MCF 10A (cell line): ENCODE results near the gene ARHGAP19. TPM values are rescaled to one million over a fixed set of nuclear protein-coding genes. Genes with fewer than 3 reads are reported as not detected.

Experiments used
- Bru-seq: library from RNA; stranded (reverse); fragments of 400-500 nt; gene quantifications from one replicate; lab custom pipeline; 2021; lab: Mats Ljungman, UMichigan
- BruChase-seq, 2 experiments: library from RNA; stranded (reverse); fragments of 400-500 nt; gene quantifications; one replicate each; lab custom pipeline; 2021; lab: Mats Ljungman, UMichigan
- BruUV-seq: library from RNA; stranded (reverse); fragments of 400-500 nt; replicated peaks from 2 replicates; lab custom pipeline; 2021; lab: Mats Ljungman, UMichigan
- CTCF ChIA-PET: fragments of 300-600 bp; sonication (Branson Sonifier 250); formaldehyde crosslinking; extraction: SDS; loops from one replicate; lab custom pipeline; 2021; ENCODE audit warnings: antibody characterized with exemption, inconsistent platforms; lab: Yijun Ruan, JAX
- POLR2A ChIA-PET: fragments of 300-600, 350-650 bp; sonication (Branson Sonifier 250); formaldehyde crosslinking; extraction: SDS; loops from one replicate; lab custom pipeline; 2020; ENCODE audit warnings: antibody characterized with exemption, inconsistent platforms; lab: Yijun Ruan, JAX
- DNase-seq: peaks from one replicate; pipeline ENCODE4 v3.0.0-alpha.2; 2018; ENCODE audit not compliant: unreplicated experiment
- H3K27ac Mint-ChIP-seq: one replicate; pipeline ENCODE4 v1.8.0; 2022; ENCODE audit warnings: mild to moderate bottlenecking, low read depth, mixed read lengths; ENCODE audit not compliant: unreplicated experiment
- H3K27me3 Mint-ChIP-seq: one replicate; pipeline ENCODE4 v1.8.0; 2022; ENCODE audit warnings: mixed read lengths; ENCODE audit not compliant: insufficient read depth, unreplicated experiment
- H3K36me3 Mint-ChIP-seq: one replicate; pipeline ENCODE4 v1.8.0; 2022; ENCODE audit warnings: mild to moderate bottlenecking, moderate library complexity, mixed read lengths; ENCODE audit not compliant: insufficient read depth, unreplicated experiment
- H3K4me1 Mint-ChIP-seq: one replicate; pipeline ENCODE4 v1.8.0; 2022; ENCODE audit warnings: mixed read lengths; ENCODE audit not compliant: insufficient read depth, unreplicated experiment
- H3K4me3 Mint-ChIP-seq: one replicate; pipeline ENCODE4 v1.8.0; 2022; ENCODE audit warnings: mild to moderate bottlenecking, moderate library complexity, mixed read lengths; ENCODE audit not compliant: unreplicated experiment
- H3K9me3 Mint-ChIP-seq: one replicate; pipeline ENCODE4 v1.8.0; 2022; ENCODE audit warnings: mixed read lengths; ENCODE audit not compliant: unreplicated experiment
- intact Hi-C: fragments of 100-400 bp; cut with micrococcal nuclease; formaldehyde crosslinking; loops from 2 replicates; pipeline ENCODE4 v1.14.1; 2022
- long read RNA-seq: library from polyadenylated mRNA; stranded (forward); transcript quantifications from one replicate; pipeline ENCODE4 v2.0.0, GENCODE V29; 2022
- total RNA-seq: library from RNA; stranded (reverse); gene quantifications from 2 replicates; pipeline ENCODE4 v1.2.3, GENCODE V29; 2022
- TF ChIP-seq, protein P1 (sequence below): fragments of 200-600 bp; IDR thresholded peaks from one replicate; pipeline ENCODE4 v1.8.0; 2022; ENCODE audit warnings: antibody characterized with exemption, mild to moderate bottlenecking; ENCODE audit not compliant: unreplicated experiment

The ARHGAP19 gene, protein sequence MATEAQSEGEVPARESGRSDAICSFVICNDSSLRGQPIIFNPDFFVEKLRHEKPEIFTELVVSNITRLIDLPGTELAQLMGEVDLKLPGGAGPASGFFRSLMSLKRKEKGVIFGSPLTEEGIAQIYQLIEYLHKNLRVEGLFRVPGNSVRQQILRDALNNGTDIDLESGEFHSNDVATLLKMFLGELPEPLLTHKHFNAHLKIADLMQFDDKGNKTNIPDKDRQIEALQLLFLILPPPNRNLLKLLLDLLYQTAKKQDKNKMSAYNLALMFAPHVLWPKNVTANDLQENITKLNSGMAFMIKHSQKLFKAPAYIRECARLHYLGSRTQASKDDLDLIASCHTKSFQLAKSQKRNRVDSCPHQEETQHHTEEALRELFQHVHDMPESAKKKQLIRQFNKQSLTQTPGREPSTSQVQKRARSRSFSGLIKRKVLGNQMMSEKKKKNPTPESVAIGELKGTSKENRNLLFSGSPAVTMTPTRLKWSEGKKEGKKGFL
- total RNA-seq (10.6 and 11.7 TPM in 2 replicates), Bru-seq, nascent RNA (percentile 62 among the genes with signal in this experiment), BruChase-seq, experiment 1, labeled RNA remaining after a 6-hour chase (percentile 95 among the genes with signal in this experiment), BruChase-seq, experiment 2, labeled RNA remaining after a 2-hour chase (percentile 91 among the genes with signal in this experiment)
- long read RNA-seq, full-length matches to known transcripts, result 30 of 40 reads
- long read RNA-seq, partial matches to known transcripts, result 1 of 40 reads
- long read RNA-seq, other reads (novel, unspliced or antisense), result 9 of 40 reads

DNA sequence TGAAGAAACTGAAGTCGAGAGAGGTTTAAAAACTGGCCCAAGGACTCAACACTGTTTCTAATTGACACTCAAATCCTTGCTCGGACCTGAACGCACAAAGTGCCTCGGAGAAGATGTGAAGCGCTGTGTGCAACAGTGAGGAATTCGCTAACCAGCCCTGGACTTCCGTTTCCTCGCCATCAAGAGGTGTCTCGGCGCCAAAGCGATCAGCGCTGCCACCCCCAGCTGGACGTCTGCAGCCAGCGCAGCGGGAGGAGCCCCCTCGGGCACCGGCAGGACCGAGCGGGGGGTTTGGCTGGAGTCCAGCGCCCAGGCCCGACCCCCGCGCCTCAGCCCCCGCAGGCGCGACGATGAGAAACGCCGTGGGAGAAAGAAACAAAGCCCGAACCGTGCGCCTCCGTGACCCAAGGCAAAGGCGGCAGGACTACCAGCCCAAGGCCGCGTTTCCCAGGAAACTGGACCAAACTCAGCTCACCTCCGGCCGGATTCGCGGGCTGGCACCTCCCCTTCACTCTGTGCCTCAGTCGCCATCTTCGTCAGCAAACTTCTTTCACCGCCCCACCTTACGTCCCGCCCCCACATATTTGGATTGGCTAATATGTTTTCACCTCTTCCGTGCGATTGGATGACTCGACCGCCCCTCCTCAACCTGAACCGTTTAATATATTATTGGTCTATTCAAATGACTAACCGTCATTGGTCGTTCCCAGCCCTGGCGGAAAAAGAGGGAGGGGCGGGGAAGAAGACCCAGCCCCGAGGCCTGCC, at the start of gene ARHGAP19:
TSS of gene ARHGAP19 (minus strand) at position 541 of the 765 bp plus-strand sequence. CDS start at position 531, 10 bp downstream.
- TF ChIP-seq, protein P1, sequence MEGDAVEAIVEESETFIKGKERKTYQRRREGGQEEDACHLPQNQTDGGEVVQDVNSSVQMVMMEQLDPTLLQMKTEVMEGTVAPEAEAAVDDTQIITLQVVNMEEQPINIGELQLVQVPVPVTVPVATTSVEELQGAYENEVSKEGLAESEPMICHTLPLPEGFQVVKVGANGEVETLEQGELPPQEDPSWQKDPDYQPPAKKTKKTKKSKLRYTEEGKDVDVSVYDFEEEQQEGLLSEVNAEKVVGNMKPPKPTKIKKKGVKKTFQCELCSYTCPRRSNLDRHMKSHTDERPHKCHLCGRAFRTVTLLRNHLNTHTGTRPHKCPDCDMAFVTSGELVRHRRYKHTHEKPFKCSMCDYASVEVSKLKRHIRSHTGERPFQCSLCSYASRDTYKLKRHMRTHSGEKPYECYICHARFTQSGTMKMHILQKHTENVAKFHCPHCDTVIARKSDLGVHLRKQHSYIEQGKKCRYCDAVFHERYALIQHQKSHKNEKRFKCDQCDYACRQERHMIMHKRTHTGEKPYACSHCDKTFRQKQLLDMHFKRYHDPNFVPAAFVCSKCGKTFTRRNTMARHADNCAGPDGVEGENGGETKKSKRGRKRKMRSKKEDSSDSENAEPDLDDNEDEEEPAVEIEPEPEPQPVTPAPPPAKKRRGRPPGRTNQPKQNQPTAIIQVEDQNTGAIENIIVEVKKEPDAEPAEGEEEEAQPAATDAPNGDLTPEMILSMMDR, result no peak
- H3K4me1 Mint-ChIP-seq, result peaks cover 4% of the 10 kb centered on the region
- intact Hi-C loops, result loop anchor here (1.0 kb wide), 2 partner anchors 27 to 41 kb away; partner anchors contain the start of gene FRAT1
- no peaks in the 10 kb centered on the region for H3K9me3 Mint-ChIP-seq
- ChIA-PET POLR2A (interaction anchor here (0.6 to 4.9 kb wide), 16 partner anchors 10 to 844 kb away, joined by 3 to 44 read pairs (median 4); partner anchors contain the start of genes FRAT1, FRAT2 and RRP12), CTCF (interaction anchor here (0.6 to 2.5 kb wide), 8 partner anchors 11 to 262 kb away, joined by 3 to 22 read pairs (median 4); partner anchors contain the start of gene FRAT2)
- peak within 1 kb of the TSS; percentile 88 for H3K27ac Mint-ChIP-seq
- TSS peak; percentile 76 for BruUV-seq
- peak within 1 kb of the TSS; percentile 87 for H3K4me3 Mint-ChIP-seq
- H3K27me3 Mint-ChIP-seq, result no peaks in the 10 kb centered on the region
- H3K36me3 Mint-ChIP-seq, result no peaks in the 10 kb centered on the region
- DNase-seq, result peak; percentile 99

DNA sequence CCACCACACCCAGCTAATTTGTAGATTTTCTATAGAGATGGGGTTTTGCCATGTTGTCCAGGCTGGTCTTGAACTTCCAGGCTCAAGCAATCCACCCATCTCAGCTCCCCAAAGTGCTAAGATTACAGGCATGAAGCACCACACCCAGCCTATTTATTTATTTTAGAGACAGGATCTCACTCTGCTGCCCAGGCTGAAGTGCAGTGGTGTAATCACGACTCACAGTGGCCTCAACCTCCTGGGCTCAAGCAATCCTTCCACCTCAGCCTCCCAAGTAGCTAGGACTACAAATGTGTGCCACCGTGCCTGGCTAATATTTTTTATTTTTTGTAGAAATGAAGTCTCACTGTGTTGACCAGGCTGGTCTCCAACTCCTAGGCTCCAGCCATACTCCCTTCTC, 49.0 kb upstream of the ARHGAP19 start:
- H3K27ac Mint-ChIP-seq, result no peak overlapping the region
- no peaks in the 10 kb centered on the region for H3K9me3 Mint-ChIP-seq
- TF ChIP-seq, protein P1, result no peak
- H3K4me1 Mint-ChIP-seq, result peaks cover 13% of the 10 kb centered on the region
- no TSS peak for BruUV-seq
- no peak for DNase-seq
- no peaks in the 10 kb centered on the region for H3K27me3 Mint-ChIP-seq
- POLR2A ChIA-PET, result interaction anchor here (0.8 to 0.9 kb wide), 2 partner anchors 59 kb away, joined by 4 to 5 read pairs; partner anchors contain the start of gene RRP12
- no peak overlapping the region for H3K4me3 Mint-ChIP-seq
- CTCF ChIA-PET, result interaction anchor here (0.5 to 1.7 kb wide), 5 partner anchors 9 to 59 kb away, joined by 3 to 6 read pairs (median 3); no protein-coding TSS in a partner anchor
- intact Hi-C loops, result no loop called here
- H3K36me3 Mint-ChIP-seq, result no peaks in the 10 kb centered on the region

DNA sequence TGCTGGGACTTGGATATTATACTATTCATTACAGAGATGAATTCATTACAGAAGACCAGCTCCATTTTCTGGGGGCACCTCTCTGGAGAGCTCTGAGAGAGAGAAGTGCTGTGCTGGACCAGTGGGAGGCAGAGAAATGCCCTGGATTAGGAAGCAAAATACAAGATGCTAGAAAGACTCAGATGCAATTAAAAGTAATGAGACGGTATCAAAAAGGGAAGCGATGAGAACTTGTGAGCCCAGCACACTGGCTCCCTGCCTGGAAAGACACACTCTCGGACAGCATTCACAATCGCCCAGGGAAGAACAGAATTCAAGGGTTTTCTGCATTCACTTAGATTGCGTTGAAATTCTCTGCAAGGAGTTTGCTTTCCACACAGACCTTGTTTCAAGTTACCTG, 45.6 kb upstream of the ARHGAP19 start:
- Mint-ChIP-seq H3K4me3 (no peak overlapping the region), H3K36me3 (peaks cover 7% of the 10 kb centered on the region), H3K9me3 (no peaks in the 10 kb centered on the region), H3K27ac (no peak overlapping the region), H3K27me3 (no peaks in the 10 kb centered on the region), H3K4me1 (peaks cover 19% of the 10 kb centered on the region)
- TF ChIP-seq, protein P1, result no peak
- ChIA-PET CTCF (interaction anchor here (1.5 kb wide), 1 partner anchor 60 kb away, joined by 5 read pairs; no protein-coding TSS in a partner anchor), POLR2A (interaction anchor here (0.6 to 1.2 kb wide), 5 partner anchors 13 to 89 kb away, joined by 3 to 5 read pairs (median 3); partner anchors contain the start of gene RRP12)
- no TSS peak for BruUV-seq
- no peak for DNase-seq
- intact Hi-C loops, result no loop called here
